Stimulated activated CD8-positive, alpha-beta memory T cell treated with anti-CD3 and anti-CD28 coated beads, Interleukin-15, amount 100 ng/mL, for 4 hours (primary cell): ENCODE results near the gene THBS2.
"Not testable (repeated sequence)": the region's sequence is repeated elsewhere in the genome, so short reads cannot be mapped to it uniquely, and the experiment has no call there.

ENCODE experiments used
- DNase-seq, 2 donors: peaks; one replicate each; pipeline ENCODE4 v3.0.0-alpha.2; 2020; ENCODE audit warnings: low read depth in 2 of 2

The THBS2 gene

DNA sequence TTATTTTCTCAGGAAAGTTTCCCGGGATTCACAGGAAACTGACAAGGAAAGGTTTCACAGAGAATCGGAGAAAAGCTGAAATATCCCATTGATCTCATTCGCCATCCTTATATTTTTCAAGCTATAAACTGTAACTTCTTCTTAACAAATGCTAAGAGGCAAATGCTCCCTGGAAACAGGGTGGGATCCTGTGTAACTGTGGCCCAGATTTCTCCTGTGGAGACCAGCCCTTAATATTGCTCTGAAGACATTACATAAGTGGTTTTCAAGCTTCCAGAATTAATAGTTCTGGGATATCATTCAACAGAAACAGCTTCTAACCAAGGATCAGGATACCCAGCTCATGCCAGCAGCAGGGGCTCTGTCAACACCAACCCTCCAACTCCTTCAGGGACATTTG lies 69.2 kb downstream of the THBS2 start:
- no peak for DNase-seq

GRCh38 chr6:169183233-169183632 lies 70.4 kb downstream of the THBS2 start:
- DNase-seq: no peak

GRCh38 chr6:169179831-169180230 lies 73.8 kb downstream of the THBS2 start:
- not testable (repeated sequence) for DNase-seq

GRCh38 chr6:169177516-169178166 lies 76.0 kb downstream of the THBS2 start:
- no peak for DNase-seq

GRCh38 chr6:169176361-169176991 lies 77.2 kb downstream of the THBS2 start:
- no peak for DNase-seq

DNA sequence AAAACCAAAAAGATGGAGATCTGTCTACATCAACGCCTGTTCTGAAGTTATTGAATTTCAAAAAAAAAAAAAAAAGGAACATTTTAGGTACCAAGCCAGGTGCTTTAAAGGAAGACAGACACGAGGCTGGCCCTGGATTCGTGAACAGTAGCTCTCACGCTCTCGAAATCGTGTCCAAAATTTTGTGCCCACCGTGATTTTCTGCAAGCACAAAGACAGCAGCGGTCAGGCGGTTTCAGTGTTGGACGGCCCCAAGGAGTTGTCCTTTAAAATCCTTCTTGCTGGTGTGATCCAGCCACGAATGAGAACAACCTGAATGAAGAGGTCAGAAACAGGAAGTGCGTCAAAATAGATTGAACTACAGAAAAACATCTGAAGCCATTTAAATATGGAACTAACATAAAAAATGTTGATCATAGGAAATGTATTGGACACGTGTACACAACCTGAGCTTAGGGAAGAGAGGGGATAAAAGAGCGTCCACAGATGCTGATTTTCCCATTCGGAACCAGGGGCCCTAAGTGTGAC lies 78.2 kb downstream of the THBS2 start:
- no peak for DNase-seq

DNA sequence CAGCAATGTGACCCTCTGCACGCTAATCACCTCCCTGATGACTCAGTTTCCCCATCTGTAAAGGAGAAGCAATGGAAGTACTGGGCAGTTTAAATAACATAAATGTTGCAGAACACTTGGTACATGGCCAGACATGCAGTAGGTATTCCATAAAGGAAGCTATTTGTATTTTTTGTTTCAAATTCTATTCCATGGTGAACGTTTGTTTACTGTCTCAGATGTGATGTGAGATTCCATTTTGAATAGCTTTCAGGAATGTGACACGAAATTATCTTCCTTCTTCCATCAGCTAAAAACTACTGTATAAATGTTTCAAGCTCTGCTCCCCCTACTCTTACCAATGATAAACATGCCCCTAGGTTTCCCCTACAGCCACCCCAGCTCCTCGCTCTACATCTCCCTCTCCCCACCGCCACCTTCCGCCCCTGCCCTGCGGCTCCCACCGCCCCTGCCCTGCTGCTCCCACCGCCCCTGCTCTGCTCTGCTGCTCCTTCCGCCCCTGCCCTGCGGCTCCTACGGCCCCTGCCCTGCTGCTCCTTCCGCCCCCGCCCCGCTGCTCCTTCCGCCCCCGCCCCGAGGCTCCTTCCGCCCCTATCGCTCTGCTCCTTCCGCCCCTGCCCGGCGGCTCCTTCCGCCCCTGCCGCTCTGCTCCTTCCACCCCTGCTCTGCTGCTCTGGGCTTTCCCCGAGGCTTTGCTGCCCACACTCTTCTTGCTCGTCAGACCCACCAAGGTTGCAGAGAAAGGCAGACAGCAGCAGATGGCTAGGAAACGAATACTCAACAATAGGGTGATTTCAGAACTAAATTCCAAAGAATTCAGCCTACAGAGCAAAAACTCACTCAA lies 78.9 kb downstream of the THBS2 start:
- no peak for DNase-seq

GRCh38 chr6:169173532-169174268 lies 79.9 kb downstream of the THBS2 start:
- no peak for DNase-seq

GRCh38 chr6:169172946-169173345 lies 80.7 kb downstream of the THBS2 start:
- DNase-seq: no peak

GRCh38 chr6:169172456-169172855 lies 81.2 kb downstream of the THBS2 start:
- no peak for DNase-seq

DNA sequence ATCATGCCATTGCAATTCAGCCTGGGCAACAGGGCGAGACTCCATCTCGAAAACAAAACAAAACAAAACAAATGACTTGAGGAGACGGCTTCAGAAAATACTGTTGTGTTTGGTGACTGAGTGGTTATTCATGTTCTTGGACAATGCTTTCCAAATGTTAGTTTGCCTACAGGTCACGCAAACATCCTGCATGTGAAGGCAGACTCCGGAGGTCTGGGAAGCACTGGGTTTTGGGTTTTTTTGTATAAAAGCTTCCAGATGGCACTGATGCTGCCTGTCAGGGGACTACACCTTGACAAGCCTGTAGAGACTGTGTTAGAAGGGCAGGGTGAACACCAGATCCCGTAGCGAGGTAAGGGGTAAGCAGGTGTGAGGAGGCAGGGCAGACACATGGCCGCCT lies 81.7 kb downstream of the THBS2 start:
- no peak for DNase-seq

DNA sequence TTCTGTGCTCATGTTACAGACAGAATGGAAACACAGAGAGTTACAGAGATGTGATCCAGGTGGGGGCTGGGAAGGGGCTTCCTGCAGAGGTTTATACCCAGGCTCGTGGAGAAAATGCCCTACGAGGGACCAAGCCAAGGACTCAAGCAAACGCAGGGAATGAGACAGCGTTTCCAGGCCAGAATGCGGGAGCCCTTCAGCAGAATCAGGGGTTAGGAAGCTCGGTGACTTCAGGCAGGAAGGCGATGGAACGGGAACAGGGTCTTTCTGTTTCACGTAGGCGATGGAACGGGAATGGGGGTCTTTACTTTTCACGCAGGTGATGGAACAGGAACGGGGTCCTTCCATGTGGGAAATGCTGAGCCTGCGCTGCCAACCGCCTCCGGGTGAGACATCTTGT lies 82.6 kb downstream of the THBS2 start:
- DNase-seq: no peak

DNA sequence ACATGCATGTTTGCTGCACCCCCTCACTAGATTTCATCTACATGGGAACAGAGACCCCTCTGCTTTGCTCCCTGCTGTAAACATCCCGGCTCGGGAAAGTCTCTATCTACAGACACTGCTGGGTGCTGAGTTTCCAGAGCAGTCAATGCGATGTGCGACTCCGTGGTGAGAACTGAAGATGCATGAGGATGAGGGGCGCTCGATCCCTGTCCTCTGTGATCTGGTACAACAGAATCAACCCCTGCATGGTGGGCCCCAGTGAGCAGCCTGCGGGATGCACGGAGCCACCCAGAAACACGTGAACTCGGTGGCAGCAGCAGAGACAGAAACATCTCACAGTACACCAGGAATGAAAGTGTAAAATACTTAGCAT lies 83.1 kb downstream of the THBS2 start:
- DNase-seq: no peak

GRCh38 chr6:169169941-169170582 lies 83.6 kb downstream of the THBS2 start:
- no peak for DNase-seq

DNA sequence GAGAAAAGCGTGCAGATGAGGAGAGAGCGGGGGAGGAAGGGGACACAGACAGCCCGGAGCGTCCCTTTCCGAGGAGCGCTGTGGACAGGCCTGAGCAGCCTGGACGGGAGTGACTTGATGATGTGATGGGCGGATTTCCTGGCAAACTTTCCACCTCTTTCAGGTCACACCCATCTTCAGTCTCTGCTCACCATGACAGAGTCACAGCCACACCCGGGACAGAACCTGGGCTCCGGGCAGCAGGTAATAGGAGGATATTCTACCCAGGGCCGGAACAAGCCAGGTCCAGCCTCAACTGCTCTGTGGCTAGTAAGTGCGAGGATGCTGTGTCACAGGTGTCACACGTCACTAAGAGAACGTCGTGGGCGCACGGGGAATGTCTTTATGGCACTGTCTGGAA lies 84.3 kb downstream of the THBS2 start:
- no peak for DNase-seq

DNA sequence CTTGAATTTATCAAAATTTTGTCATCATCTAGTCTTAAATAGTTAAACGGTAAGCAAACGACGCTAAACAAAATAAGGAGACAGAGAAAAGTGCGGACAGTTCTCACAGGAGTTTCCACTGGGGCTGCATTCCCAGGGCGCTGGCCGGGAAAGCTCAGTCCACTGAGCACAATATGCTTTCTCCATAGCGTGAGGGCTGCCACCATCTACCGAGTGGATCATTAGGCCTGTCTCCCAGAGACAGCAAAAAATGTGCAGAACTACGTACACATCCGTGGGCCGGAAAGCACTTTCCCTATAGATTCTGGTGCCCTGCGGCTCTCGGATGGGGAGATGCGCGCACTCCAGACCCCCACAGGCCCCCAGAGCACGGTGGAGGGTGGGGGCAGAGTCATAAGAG lies 84.9 kb downstream of the THBS2 start:
- no peak for DNase-seq

DNA sequence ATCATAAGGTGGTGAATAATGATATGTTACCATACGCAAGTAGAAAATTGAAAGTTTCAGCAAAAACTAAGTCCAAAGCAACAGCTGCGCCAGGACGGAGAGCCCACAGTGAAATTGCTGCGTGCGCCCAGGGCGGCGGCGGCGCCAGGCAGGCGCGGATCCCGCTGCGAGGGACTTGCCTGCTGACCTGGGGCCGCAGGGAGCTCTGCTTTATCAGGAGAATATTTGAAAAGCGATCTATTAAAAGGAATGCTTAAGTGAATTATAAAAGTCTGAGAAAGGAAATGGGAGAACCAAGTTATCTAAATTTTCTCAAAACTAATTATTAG lies 85.4 kb downstream of the THBS2 start:
- no peak for DNase-seq

- DNase-seq: no peak
These were observed 85.9 kb downstream of the THBS2 start for GRCh38 chr6:169167581-169168301.

DNA sequence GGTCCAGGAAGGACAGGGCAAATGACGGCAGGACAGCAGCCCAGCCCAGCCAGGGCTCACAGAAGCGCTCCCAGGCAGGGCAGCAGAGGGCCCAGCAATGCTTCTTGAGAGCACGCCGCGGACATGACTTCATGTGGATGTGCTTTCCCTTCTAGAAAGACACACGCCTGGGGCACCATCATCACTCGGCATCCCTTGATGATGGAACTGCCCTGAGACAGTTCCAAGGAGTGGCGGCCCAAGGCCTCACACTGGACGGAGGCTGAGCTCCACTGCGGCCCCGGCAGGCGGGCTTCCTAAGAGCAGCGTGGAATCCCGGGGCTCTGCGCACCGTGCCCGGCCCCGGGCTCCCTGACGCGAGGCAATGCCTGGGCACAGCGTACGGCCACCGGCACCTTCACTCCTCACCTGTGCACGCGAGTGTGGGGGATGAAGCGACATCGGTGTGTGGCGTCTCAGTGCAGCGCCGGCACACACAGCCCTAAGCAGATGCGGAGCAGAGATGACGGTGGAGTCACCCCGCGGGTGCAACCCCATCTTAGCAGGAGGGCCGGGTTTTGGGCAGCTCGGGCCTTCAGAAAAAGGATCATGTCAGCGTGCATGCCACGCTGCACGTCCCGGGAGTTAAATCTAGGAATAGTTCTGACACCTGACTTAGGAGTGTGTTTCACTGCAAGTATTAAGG lies 86.6 kb downstream of the THBS2 start:
- DNase-seq: no peak
